Glomerular endothelial cell (primary cell): ENCODE measurements around the gene HAUS5. TPM values are rescaled to one million over a fixed set of nuclear protein-coding genes. Genes with fewer than 3 reads are reported as not detected.
"Not testable (repeated sequence)": the region's sequence is repeated elsewhere in the genome, so short reads cannot be mapped to it uniquely, and the experiment has no call there.

ENCODE experiments used
- DNase-seq: peaks from one replicate; pipeline ENCODE4 v3.0.0-alpha.2; 2011; ENCODE audit warnings: low read depth, low spot score; ENCODE audit errors: extremely low read depth
- total RNA-seq: library from RNA; depleted of rRNA; stranded (reverse); fragments of >200 nt; gene quantifications from 2 replicates; pipeline ENCODE4 v1.2.3, GENCODE V29; 2015

Gene HAUS5
- total RNA-seq, 1 donor from 2014 or later = 9.1 TPM

- no peak for DNase-seq
Measured at GRCh38 chr19:35641515-35642151, 29.1 kb downstream of the HAUS5 start, which contains the start of gene ETV2. TSS of gene ETV2 (plus strand) at chr19:35641745. CDS start at chr19:35642461, 716 bp downstream.

- no peak for DNase-seq
Measured at GRCh38 chr19:35642312-35642711, 29.8 kb downstream of the HAUS5 start.

- no peak for DNase-seq
Measured at GRCh38 chr19:35642798-35643254, 30.3 kb downstream of the HAUS5 start.

- no peak for DNase-seq
Measured at GRCh38 chr19:35643255-35644205, 31.0 kb downstream of the HAUS5 start.

- no peak for DNase-seq
Measured at GRCh38 chr19:35644206-35644986, 31.9 kb downstream of the HAUS5 start.

- DNase-seq = no peak
Measured at GRCh38 chr19:35644987-35645679, 32.6 kb downstream of the HAUS5 start.

- DNase-seq = no peak
Measured at GRCh38 chr19:35645680-35646511, 33.4 kb downstream of the HAUS5 start.

GRCh38 chr19:35648017-35648961, 35.8 kb downstream of the HAUS5 start, which contains the start of gene COX6B1:
TSS of gene COX6B1 (plus strand) at chr19:35648323. CDS start at chr19:35651244, 2,921 bp downstream.
- DNase-seq = peak; percentile 75

- DNase-seq = no peak
Measured at GRCh38 chr19:35650581-35650980, 38.0 kb downstream of the HAUS5 start.

GRCh38 chr19:35654828-35655227, 42.3 kb downstream of the HAUS5 start:
- not testable (repeated sequence) for DNase-seq

- no peak for DNase-seq
Measured at GRCh38 chr19:35655600-35655999, 43.1 kb downstream of the HAUS5 start.

GRCh38 chr19:35656700-35657099, 44.2 kb downstream of the HAUS5 start:
- DNase-seq = no peak

GRCh38 chr19:35657904-35658700, 45.6 kb downstream of the HAUS5 start:
- DNase-seq = no peak

- DNase-seq = no peak
Measured at GRCh38 chr19:35661995-35662340, 49.4 kb downstream of the HAUS5 start.

- no peak for DNase-seq
Measured at GRCh38 chr19:35663981-35664380, 51.4 kb downstream of the HAUS5 start.

- no peak for DNase-seq
Measured at GRCh38 chr19:35665157-35665556, 52.6 kb downstream of the HAUS5 start.

GRCh38 chr19:35665604-35666003, 53.1 kb downstream of the HAUS5 start:
- DNase-seq = no peak
